ENCODE results near the gene GPX4.

- no peak for TF ChIP-seq EZH2 (IDR thresholded peaks at IDR 0.05; ENCODE audit: borderline replicate concordance, low read depth, low read length, severe bottlenecking)
- TF ChIP-seq, protein P1, sequence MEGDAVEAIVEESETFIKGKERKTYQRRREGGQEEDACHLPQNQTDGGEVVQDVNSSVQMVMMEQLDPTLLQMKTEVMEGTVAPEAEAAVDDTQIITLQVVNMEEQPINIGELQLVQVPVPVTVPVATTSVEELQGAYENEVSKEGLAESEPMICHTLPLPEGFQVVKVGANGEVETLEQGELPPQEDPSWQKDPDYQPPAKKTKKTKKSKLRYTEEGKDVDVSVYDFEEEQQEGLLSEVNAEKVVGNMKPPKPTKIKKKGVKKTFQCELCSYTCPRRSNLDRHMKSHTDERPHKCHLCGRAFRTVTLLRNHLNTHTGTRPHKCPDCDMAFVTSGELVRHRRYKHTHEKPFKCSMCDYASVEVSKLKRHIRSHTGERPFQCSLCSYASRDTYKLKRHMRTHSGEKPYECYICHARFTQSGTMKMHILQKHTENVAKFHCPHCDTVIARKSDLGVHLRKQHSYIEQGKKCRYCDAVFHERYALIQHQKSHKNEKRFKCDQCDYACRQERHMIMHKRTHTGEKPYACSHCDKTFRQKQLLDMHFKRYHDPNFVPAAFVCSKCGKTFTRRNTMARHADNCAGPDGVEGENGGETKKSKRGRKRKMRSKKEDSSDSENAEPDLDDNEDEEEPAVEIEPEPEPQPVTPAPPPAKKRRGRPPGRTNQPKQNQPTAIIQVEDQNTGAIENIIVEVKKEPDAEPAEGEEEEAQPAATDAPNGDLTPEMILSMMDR (IDR thresholded peaks at IDR 0.05; ENCODE audit: borderline replicate concordance, extremely low read depth, low read length, poor library complexity, severe bottlenecking): no peak
These were observed 40.5 kb upstream of the GPX4 start for GRCh38 chr19:1063030-1063908.
